ENCODE results near the gene FRYL.

The FRYL gene

DNA sequence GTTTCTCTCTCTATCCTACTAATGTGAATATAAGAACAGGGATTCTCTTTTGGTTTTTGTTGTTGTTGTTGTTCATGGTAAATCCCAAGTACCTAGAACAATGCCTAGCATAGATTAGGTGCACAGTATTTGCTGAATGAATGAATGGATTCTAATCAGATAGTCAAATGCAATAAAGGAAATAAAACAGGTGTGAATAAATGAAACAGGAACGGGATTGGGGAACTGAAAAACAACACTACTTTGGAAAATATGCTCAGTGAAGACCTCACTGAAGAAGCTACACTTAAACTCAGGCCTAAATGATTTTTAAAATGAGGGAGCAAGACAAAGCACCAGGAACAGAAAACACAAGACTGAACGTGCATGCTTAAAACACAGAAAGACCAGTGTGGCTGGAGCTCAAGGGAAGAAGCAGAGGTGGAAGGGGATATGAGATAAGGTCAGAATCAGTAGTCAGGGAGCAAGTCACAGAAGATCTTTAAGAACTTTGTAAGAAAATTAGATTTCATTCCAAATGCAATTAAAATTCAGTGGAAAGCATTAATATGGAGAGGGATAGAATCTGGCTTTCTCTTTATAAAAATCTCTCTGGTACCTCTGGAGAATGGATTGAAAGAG, 145.3 kb downstream of the FRYL start:
- DNase-seq (ENCODE audit: low read depth) = no peak
- no peak overlapping the region for H3K4me3 ChIP-seq (replicated peaks; ENCODE audit: low read depth, low read length)
- TF ChIP-seq, protein P1, sequence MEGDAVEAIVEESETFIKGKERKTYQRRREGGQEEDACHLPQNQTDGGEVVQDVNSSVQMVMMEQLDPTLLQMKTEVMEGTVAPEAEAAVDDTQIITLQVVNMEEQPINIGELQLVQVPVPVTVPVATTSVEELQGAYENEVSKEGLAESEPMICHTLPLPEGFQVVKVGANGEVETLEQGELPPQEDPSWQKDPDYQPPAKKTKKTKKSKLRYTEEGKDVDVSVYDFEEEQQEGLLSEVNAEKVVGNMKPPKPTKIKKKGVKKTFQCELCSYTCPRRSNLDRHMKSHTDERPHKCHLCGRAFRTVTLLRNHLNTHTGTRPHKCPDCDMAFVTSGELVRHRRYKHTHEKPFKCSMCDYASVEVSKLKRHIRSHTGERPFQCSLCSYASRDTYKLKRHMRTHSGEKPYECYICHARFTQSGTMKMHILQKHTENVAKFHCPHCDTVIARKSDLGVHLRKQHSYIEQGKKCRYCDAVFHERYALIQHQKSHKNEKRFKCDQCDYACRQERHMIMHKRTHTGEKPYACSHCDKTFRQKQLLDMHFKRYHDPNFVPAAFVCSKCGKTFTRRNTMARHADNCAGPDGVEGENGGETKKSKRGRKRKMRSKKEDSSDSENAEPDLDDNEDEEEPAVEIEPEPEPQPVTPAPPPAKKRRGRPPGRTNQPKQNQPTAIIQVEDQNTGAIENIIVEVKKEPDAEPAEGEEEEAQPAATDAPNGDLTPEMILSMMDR (IDR thresholded peaks at IDR 0.05; ENCODE audit: low read length, missing control alignments) = no peak

DNA sequence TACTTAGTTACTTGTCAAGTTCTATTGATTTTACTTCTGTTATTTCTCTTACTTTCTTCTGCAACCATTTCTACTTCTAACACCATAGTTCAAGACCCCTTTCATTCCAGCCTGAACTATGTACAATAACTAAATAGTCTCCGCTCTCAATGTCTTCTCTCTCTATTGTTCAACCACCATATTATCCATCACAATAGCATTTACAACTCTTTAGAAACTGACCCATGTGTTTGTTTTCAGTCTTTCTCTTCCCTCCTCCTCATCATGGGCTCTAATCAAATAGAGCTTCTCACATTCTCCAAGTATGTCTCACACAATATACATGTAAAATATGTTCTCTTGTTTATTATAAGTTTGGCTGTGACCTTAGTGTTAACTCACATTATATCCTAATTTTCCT, 146.4 kb downstream of the FRYL start:
- TF ChIP-seq, protein P1 (IDR thresholded peaks at IDR 0.05; ENCODE audit: low read length, missing control alignments) = no peak
- H3K4me3 ChIP-seq (replicated peaks; ENCODE audit: low read depth, low read length) = no peak overlapping the region
- DNase-seq (ENCODE audit: low read depth) = no peak

DNA sequence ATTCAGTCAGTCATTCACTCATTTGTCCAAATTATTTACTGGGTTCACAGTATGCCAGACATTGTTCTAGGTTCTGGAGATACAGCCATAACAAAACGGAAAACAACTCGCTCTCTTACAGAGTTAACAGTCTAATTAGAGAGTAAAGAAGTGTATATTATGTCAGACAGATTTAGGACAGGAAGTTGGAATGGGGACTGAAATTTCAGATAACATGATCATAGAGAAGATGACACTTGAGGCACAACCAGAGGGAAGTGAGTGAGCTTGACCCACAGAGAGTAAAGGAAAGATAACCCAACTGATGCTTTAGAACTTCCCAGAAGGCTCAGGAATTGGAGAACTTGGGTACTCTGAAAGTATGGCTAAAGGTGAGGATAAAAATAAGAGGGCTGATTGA, 150.6 kb downstream of the FRYL start:
- no peak overlapping the region for H3K4me3 ChIP-seq (replicated peaks; ENCODE audit: low read depth, low read length)

DNA sequence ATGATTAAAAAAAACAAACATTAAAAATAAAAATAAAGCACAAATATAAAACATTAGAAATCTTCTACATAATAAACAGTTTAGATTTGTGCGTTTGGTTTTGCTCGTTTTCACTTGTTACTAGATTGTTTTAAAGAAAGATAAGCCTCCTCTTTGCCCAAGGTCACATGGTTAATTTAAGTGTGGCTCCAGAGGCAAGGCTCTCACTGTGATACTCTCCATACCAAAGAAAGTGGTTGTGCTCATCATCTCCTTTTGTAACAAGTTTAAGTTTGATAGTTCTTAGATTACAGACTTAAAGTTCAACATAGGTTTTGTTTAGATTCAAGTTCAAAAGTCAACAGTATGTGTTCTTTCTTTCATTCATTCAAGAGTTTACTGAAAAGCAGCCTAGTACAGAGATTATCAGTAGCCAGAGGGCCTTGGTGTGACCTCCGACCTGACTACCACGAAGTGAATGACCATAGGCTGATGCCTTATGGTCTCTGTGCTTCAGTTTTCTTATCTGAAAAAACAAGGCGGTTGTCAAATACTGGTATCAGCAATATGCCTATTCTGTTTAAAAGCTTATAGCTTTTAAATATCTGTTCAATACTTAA, 156.8 kb downstream of the FRYL start:
- TF ChIP-seq, protein P1 (IDR thresholded peaks at IDR 0.05; ENCODE audit: low read length, missing control alignments) = no peak
- no peak overlapping the region for H3K4me3 ChIP-seq (replicated peaks; ENCODE audit: low read depth, low read length)
- no peak for DNase-seq (ENCODE audit: low read depth)

More for the DNA sequence above, 150.6 kb downstream of the FRYL start:
- TF ChIP-seq, protein P1 (IDR thresholded peaks at IDR 0.05; ENCODE audit: low read length, missing control alignments) = no peak
- DNase-seq (ENCODE audit: low read depth) = no peak

DNA sequence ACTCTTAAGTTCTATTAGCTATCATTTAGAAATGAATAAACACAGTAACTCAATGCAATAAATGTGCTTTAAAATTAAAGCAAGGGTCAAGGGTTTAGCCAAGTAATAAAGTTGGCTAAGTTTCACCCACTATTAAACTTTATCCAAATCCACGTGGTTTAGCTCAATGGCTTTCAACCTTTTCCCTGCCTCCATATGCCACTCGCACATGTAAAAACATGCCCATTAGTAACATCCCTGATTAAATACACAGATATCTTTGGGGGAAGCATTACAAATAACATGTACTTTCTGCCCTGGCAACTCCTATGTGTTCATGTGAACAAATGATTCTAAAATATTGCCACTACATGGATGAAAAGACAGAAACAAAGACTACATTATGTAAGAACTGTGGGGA, 159.2 kb downstream of the FRYL start:
- no peak for DNase-seq (ENCODE audit: low read depth)
- TF ChIP-seq, protein P1 (IDR thresholded peaks at IDR 0.05; ENCODE audit: low read length, missing control alignments) = no peak
- H3K4me3 ChIP-seq (replicated peaks; ENCODE audit: low read depth, low read length) = no peak overlapping the region

DNA sequence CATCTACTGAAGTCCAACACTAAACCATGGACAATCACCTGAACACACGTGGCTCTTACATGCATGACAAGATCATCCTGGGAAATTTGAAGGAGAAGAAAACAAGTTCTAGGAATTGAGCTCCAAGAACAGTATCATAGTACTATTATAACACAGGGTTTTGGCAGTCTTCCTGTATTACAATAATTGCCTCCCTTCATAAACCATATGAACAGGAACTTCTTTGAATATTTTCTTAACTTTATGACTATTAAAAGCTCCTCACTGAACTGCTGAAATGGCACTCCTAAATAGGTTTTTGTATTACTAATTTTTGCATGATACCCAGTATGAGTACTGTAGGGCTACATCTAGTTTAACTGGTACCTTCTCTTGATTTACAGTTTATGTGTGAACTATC, 160.0 kb downstream of the FRYL start:
- no peak for DNase-seq (ENCODE audit: low read depth)
- H3K4me3 ChIP-seq (replicated peaks; ENCODE audit: low read depth, low read length) = no peak overlapping the region
- TF ChIP-seq, protein P1 (IDR thresholded peaks at IDR 0.05; ENCODE audit: low read length, missing control alignments) = no peak

DNA sequence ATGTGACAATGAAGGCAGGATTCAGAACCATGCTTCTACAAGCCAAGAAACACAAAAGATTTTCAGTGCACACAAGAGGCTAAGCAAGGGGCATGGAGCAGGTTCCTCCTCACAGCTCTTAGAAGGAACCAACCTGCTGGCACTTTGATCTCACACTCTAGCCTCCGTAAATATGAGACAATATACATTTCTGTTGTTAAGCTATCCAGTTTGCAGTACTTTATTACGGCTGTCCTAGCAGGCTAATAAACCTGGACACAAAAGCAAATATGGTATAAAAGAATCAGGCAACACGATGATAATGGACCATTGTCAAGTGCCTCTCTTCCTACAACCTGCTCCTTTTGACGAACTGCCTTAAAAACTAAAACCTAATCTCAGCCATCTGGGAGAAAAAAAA, 175.6 kb downstream of the FRYL start:
- no peak for DNase-seq (ENCODE audit: low read depth)
- H3K4me3 ChIP-seq (replicated peaks; ENCODE audit: low read depth, low read length) = no peak overlapping the region
- TF ChIP-seq, protein P1 (IDR thresholded peaks at IDR 0.05; ENCODE audit: low read length, missing control alignments) = no peak

Data from fibroblast of pulmonary artery (primary cell).